WTC11 (cell line): Measurements from ENCODE around the gene ERICH4. TPM values are rescaled to one million over a fixed set of nuclear protein-coding genes. Genes with fewer than 3 reads are reported as not detected.

Experiments
- ATAC-seq: fragments of 200-7000 bp; cut with Tn5 transposase; 2 replicates; pipeline ENCODE4 v1.10.0; 2021; ENCODE audit warnings: mild to moderate bottlenecking, moderate library complexity
- CTCF ChIA-PET: fragments of 300-600 bp; sonication (Branson Sonifier 250); formaldehyde crosslinking; loops from one replicate; lab custom pipeline; 2021; ENCODE audit warnings: antibody characterized with exemption; lab: Charles Lee
- POLR2A ChIA-PET: fragments of 350-600 bp; sonication (Branson Sonifier 250); formaldehyde crosslinking; loops from one replicate; lab custom pipeline; 2021; ENCODE audit warnings: antibody characterized with exemption; lab: Charles Lee
- DNase-seq: peaks from one replicate; pipeline ENCODE4 v3.0.0; 2021; ENCODE audit warnings: low spot score
- H3K27ac Mint-ChIP-seq: 2 replicates; pipeline ENCODE4 v1.8.0; 2021; ENCODE audit warnings: mixed read lengths
- H3K27me3 Mint-ChIP-seq: 2 replicates; pipeline ENCODE4 v1.8.0; 2021; ENCODE audit warnings: low read depth, mild to moderate bottlenecking, moderate library complexity, mixed read lengths
- H3K36me3 Mint-ChIP-seq: 2 replicates; pipeline ENCODE4 v1.8.0; 2021; ENCODE audit warnings: mixed read lengths
- H3K4me1 Mint-ChIP-seq: 2 replicates; pipeline ENCODE4 v1.8.0; 2022; ENCODE audit warnings: mixed read lengths
- H3K4me3 Mint-ChIP-seq: 2 replicates; pipeline ENCODE4 v1.8.0; 2021; ENCODE audit warnings: mild to moderate bottlenecking, moderate library complexity, mixed read lengths
- H3K9me3 Mint-ChIP-seq: 2 replicates; pipeline ENCODE4 v1.8.0; 2021; ENCODE audit warnings: mixed read lengths
- CBFB ChIP-seq: sonication (generic); formaldehyde crosslinking; IDR thresholded peaks from 2 replicates; pipeline ENCODE4 v1.8.1; 2022; ENCODE audit warnings: mild to moderate bottlenecking, low read depth, missing genetic modification reagents
- CREM ChIP-seq: sonication (generic); formaldehyde crosslinking; IDR thresholded peaks from 2 replicates; pipeline ENCODE4 v1.8.1; 2022; ENCODE audit warnings: mild to moderate bottlenecking, missing genetic modification reagents, moderate library complexity
- E2F1 ChIP-seq: sonication (generic); formaldehyde crosslinking; IDR thresholded peaks from 2 replicates; pipeline ENCODE4 v1.8.0; 2022; ENCODE audit warnings: mild to moderate bottlenecking, missing genetic modification reagents
- ESRRA ChIP-seq: sonication (generic); formaldehyde crosslinking; IDR thresholded peaks from 2 replicates; pipeline ENCODE4 v1.8.1; 2022; ENCODE audit warnings: mild to moderate bottlenecking, missing genetic modification reagents, borderline replicate concordance
- ETV6 ChIP-seq: sonication (generic); formaldehyde crosslinking; IDR thresholded peaks from 2 replicates; pipeline ENCODE4 v1.8.1; 2022; ENCODE audit warnings: mild to moderate bottlenecking, missing genetic modification reagents
- NFATC4 ChIP-seq: fragments of 250-450 bp; sonication (Bioruptor Pico); IDR thresholded peaks from 2 replicates; pipeline ENCODE4 v1.9.0; 2021; ENCODE audit warnings: mild to moderate bottlenecking
- OVOL2 ChIP-seq: fragments of 250-450 bp; sonication (Bioruptor Pico); IDR thresholded peaks from 2 replicates; pipeline ENCODE4 v1.9.0; 2021; ENCODE audit warnings: mild to moderate bottlenecking, borderline replicate concordance
- PRDM15 ChIP-seq: sonication (generic); formaldehyde crosslinking; IDR thresholded peaks from 2 replicates; pipeline ENCODE4 v1.8.0; 2022; ENCODE audit warnings: missing genetic modification reagents
- PRRX2 ChIP-seq: fragments of 250-450 bp; sonication (Bioruptor Pico); IDR thresholded peaks from 2 replicates; pipeline ENCODE4 v1.8.0; 2021; ENCODE audit warnings: mild to moderate bottlenecking
- STAT6 ChIP-seq: sonication (generic); formaldehyde crosslinking; conservative IDR thresholded peaks from 2 replicates; pipeline ENCODE4 v1.8.1; 2023; ENCODE audit warnings: mild to moderate bottlenecking, low read depth, missing genetic modification reagents, moderate library complexity
- ZBTB21 ChIP-seq: sonication (generic); formaldehyde crosslinking; IDR thresholded peaks from 2 replicates; pipeline ENCODE4 v1.8.1; 2023; ENCODE audit warnings: mild to moderate bottlenecking, missing genetic modification reagents, borderline replicate concordance
- ZNF121 ChIP-seq: sonication (generic); formaldehyde crosslinking; IDR thresholded peaks from 2 replicates; pipeline ENCODE4 v1.8.0; 2023; ENCODE audit warnings: missing genetic modification reagents
- total RNA-seq: library from RNA; stranded (reverse); gene quantifications from 3 replicates; pipeline ENCODE4 v1.2.3, GENCODE V29; 2021
- TF ChIP-seq, protein P1 (sequence below): sonication (generic); formaldehyde crosslinking; IDR thresholded peaks from 2 replicates; pipeline ENCODE4 v1.8.1; 2022; ENCODE audit warnings: missing genetic modification reagents, borderline replicate concordance
- TF ChIP-seq, protein P2 (sequence below): sonication (generic); formaldehyde crosslinking; IDR thresholded peaks from 2 replicates; pipeline ENCODE4 v1.8.0; 2023; ENCODE audit warnings: missing genetic modification reagents
- TF ChIP-seq, protein P3 (sequence below): fragments of 250-450 bp; sonication (Bioruptor Pico); IDR thresholded peaks from 2 replicates; pipeline ENCODE4 v1.9.0; 2021; ENCODE audit warnings: mild to moderate bottlenecking
- TF ChIP-seq, protein P4 (sequence below): sonication (generic); formaldehyde crosslinking; IDR thresholded peaks from 2 replicates; pipeline ENCODE4 v1.8.0; 2023; ENCODE audit warnings: missing genetic modification reagents, mild to moderate bottlenecking, borderline replicate concordance

ERICH4 gene
- total RNA-seq, 1 experiment from 2014 or later: 0.24 TPM

DNA sequence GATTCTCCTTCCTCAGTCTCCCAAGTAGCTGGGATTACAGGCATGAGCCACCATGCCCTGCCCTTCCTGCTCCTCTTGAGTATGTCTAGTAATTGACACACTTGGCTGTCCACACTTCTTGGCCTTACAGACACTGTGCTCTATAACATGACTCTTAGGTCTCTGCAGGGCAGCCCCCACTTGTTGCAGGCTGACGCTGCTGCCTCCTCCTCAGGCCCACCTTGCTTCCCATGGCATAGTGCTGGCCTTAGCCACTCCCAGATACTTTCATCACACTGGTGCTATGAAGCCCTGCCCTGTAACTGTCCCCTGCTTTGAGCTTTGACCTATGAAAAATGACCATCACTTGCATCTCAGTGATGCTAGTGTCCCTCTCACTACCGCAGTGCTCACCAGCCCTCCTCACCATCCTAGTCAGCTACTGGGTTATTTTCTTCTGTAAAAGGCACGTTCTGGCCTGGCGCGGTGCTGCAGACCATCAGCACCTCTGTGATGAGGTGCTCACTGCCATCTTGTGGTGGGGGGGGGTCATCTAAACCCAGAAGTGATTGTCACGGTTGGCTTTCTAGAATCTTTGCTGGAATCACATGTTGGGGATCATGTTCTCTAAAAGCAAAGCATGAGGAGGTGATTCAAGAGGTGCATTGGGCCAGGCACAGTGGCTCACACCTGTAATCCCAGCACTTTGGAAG, 9.8 kb downstream of the ERICH4 start (continued):
- TF ChIP-seq E2F1 (CRISPR knock-in tag) (no peak), CREM (CRISPR knock-in tag) (no peak), NFATC4 (CRISPR knock-in tag) (no peak), ZNF121 (CRISPR knock-in tag) (no peak)
- TF ChIP-seq, protein P1, sequence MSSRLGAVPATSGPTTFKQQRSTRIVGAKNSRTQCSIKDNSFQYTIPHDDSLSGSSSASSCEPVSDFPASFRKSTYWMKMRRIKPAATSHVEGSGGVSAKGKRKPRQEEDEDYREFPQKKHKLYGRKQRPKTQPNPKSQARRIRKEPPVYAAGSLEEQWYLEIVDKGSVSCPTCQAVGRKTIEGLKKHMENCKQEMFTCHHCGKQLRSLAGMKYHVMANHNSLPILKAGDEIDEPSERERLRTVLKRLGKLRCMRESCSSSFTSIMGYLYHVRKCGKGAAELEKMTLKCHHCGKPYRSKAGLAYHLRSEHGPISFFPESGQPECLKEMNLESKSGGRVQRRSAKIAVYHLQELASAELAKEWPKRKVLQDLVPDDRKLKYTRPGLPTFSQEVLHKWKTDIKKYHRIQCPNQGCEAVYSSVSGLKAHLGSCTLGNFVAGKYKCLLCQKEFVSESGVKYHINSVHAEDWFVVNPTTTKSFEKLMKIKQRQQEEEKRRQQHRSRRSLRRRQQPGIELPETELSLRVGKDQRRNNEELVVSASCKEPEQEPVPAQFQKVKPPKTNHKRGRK (CRISPR knock-in tag): no peak

- CTCF ChIA-PET: interaction anchor here (2.4 to 3.1 kb wide), 2 partner anchors 107 to 115 kb away, joined by 12 read pairs; no protein-coding TSS in a partner anchor
- TF ChIP-seq PRDM15 (CRISPR knock-in tag) (no peak), ESRRA (CRISPR knock-in tag) (no peak), CBFB (CRISPR knock-in tag) (no peak), PRRX2 (CRISPR knock-in tag) (no peak), STAT6 (CRISPR knock-in tag) (no peak), E2F1 (CRISPR knock-in tag) (no peak), ZBTB21 (no peak), OVOL2 (CRISPR knock-in tag) (no peak), ZNF121 (CRISPR knock-in tag) (no peak), ETV6 (CRISPR knock-in tag) (no peak)
- TF ChIP-seq, protein P2, sequence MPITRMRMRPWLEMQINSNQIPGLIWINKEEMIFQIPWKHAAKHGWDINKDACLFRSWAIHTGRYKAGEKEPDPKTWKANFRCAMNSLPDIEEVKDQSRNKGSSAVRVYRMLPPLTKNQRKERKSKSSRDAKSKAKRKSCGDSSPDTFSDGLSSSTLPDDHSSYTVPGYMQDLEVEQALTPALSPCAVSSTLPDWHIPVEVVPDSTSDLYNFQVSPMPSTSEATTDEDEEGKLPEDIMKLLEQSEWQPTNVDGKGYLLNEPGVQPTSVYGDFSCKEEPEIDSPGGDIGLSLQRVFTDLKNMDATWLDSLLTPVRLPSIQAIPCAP (CRISPR knock-in tag): no peak
- TF ChIP-seq, protein P3, sequence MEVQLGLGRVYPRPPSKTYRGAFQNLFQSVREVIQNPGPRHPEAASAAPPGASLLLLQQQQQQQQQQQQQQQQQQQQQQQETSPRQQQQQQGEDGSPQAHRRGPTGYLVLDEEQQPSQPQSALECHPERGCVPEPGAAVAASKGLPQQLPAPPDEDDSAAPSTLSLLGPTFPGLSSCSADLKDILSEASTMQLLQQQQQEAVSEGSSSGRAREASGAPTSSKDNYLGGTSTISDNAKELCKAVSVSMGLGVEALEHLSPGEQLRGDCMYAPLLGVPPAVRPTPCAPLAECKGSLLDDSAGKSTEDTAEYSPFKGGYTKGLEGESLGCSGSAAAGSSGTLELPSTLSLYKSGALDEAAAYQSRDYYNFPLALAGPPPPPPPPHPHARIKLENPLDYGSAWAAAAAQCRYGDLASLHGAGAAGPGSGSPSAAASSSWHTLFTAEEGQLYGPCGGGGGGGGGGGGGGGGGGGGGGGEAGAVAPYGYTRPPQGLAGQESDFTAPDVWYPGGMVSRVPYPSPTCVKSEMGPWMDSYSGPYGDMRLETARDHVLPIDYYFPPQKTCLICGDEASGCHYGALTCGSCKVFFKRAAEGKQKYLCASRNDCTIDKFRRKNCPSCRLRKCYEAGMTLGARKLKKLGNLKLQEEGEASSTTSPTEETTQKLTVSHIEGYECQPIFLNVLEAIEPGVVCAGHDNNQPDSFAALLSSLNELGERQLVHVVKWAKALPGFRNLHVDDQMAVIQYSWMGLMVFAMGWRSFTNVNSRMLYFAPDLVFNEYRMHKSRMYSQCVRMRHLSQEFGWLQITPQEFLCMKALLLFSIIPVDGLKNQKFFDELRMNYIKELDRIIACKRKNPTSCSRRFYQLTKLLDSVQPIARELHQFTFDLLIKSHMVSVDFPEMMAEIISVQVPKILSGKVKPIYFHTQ (CRISPR knock-in tag): no peak
- TF ChIP-seq, protein P4, sequence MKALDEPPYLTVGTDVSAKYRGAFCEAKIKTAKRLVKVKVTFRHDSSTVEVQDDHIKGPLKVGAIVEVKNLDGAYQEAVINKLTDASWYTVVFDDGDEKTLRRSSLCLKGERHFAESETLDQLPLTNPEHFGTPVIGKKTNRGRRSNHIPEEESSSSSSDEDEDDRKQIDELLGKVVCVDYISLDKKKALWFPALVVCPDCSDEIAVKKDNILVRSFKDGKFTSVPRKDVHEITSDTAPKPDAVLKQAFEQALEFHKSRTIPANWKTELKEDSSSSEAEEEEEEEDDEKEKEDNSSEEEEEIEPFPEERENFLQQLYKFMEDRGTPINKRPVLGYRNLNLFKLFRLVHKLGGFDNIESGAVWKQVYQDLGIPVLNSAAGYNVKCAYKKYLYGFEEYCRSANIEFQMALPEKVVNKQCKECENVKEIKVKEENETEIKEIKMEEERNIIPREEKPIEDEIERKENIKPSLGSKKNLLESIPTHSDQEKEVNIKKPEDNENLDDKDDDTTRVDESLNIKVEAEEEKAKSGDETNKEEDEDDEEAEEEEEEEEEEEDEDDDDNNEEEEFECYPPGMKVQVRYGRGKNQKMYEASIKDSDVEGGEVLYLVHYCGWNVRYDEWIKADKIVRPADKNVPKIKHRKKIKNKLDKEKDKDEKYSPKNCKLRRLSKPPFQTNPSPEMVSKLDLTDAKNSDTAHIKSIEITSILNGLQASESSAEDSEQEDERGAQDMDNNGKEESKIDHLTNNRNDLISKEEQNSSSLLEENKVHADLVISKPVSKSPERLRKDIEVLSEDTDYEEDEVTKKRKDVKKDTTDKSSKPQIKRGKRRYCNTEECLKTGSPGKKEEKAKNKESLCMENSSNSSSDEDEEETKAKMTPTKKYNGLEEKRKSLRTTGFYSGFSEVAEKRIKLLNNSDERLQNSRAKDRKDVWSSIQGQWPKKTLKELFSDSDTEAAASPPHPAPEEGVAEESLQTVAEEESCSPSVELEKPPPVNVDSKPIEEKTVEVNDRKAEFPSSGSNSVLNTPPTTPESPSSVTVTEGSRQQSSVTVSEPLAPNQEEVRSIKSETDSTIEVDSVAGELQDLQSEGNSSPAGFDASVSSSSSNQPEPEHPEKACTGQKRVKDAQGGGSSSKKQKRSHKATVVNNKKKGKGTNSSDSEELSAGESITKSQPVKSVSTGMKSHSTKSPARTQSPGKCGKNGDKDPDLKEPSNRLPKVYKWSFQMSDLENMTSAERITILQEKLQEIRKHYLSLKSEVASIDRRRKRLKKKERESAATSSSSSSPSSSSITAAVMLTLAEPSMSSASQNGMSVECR: no peak
Observed at GRCh38 chr19:41455936-41456335, 13.0 kb downstream of the ERICH4 start.

More at GRCh38 chr19:41455936-41456335, 13.0 kb downstream of the ERICH4 start:
- no peaks in the 10 kb centered on the region for H3K4me1 Mint-ChIP-seq
- DNase-seq (no peak), ATAC-seq (no peak)
- no peak overlapping the region for H3K27ac Mint-ChIP-seq
- no peak overlapping the region for H3K4me3 Mint-ChIP-seq
- H3K9me3 Mint-ChIP-seq: peaks cover 15% of the 10 kb centered on the region
- peaks cover 55% of the 10 kb centered on the region for H3K27me3 Mint-ChIP-seq
- no peaks in the 10 kb centered on the region for H3K36me3 Mint-ChIP-seq
- POLR2A ChIA-PET: no interaction called here
